Erythroblast (primary cell): ENCODE data around the gene TM4SF18.
"Not testable (repeated sequence)": the region's sequence is repeated elsewhere in the genome, so short reads cannot be mapped to it uniquely, and the experiment has no call there.

Source experiments
- DNase-seq, 2 experiments: peaks; one replicate each; lab custom pipeline; 2025; lab: John Stamatoyannopoulos, UW
- GATA1 ChIP-seq: IDR thresholded peaks from 2 replicates; pipeline ENCODE4 v1.6.1; 2011; ENCODE audit warnings: low read depth, mild to moderate bottlenecking, control low read depth, low read length, moderate library complexity
- POLR2A ChIP-seq: IDR thresholded peaks from 2 replicates; pipeline ENCODE4 v1.6.1; 2011; ENCODE audit warnings: mild to moderate bottlenecking, low read length

The TM4SF18 gene, protein sequence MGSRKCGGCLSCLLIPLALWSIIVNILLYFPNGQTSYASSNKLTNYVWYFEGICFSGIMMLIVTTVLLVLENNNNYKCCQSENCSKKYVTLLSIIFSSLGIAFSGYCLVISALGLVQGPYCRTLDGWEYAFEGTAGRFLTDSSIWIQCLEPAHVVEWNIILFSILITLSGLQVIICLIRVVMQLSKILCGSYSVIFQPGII

GRCh38 chr3:149333176-149333859 lies at the start of gene TM4SF18:
TSS of gene TM4SF18 (minus strand) at chr3:149333636. CDS start at chr3:149333382, 254 bp downstream.
- DNase-seq, result no peak
- TF ChIP-seq POLR2A (no peak), GATA1 (no peak)

- no peak for DNase-seq
- no peak for TF ChIP-seq POLR2A
- no peak for TF ChIP-seq GATA1
Measured at GRCh38 chr3:149382518-149382917, 49.1 kb upstream of the TM4SF18 start.

DNA sequence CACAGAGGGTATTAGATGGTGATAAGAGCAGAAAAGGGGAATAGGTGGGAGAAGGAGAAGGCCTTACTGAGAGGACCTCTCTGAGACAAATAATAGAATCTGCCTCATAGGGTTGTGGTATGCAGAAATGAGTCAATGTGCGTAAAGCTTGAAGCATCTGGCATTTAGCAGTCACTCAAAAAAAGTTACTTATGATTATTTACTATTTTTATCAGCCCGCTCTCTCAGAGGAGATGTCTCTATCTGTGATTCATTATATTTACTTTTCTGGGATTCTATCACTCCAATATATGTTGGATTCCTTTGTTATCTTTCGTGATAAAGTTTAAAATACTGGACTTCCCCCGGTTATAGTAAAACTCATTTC lies 48.6 kb upstream of the TM4SF18 start:
- TF ChIP-seq GATA1, result no peak
- TF ChIP-seq POLR2A, result no peak
- DNase-seq, result no peak

GRCh38 chr3:149381173-149382100 lies 48.0 kb upstream of the TM4SF18 start:
- no peak for TF ChIP-seq GATA1
- TF ChIP-seq POLR2A, result no peak
- DNase-seq, result no peak

- not testable (repeated sequence) for DNase-seq
Measured at GRCh38 chr3:149380220-149380619, 46.8 kb upstream of the TM4SF18 start.

- no peak for DNase-seq
- no peak for TF ChIP-seq GATA1
- TF ChIP-seq POLR2A, result no peak
Measured at GRCh38 chr3:149378478-149379309, 45.3 kb upstream of the TM4SF18 start.

DNA sequence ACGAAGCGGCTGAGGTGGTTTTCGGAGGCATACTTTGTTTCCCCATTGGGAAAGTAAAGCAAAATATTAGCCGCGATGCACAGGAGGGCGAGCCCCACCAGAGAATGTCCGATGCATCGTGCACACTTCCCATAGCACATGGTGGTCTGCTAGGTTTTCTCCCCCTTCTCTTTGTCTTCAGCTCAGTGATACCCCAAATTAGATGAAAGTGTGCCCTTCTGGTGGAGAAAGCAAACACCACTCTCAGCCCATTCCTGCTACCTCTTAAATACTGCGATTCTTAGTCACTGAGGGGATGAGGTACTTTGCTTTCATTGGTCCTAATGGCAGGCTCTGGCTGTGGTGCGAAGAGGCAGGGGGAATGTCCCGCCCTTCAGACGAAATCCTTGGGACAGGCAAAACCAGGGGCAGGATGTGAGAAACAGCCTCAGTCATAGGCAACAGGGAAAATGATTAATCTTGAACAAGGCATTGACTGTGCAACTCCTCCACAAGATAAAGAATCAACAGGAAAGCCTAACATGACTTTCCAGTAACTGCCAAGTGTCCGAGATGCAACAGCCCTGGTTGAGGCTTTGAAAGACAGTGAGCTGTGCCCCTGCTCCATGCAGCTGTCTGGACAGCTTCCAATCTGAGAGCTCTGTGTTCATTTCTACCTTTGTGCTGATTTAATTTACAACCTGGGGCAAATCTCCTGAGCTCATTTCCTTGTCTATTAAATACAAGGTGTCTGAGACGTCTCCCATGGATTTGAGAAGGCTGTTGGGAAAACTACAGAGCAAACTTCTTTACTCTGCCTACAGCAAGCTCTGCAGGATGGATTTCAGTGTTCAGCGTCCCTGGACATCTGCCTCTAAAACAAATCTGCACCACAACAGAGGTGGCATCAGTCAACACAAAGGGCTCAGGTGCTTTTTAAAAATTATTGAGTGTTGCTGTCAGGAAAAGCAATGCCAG lies 44.2 kb upstream of the TM4SF18 start, which contains the start of gene TM4SF1:
TSS of gene TM4SF1 (minus strand) at position 242 of the 957 bp plus-strand sequence. CDS start at position 140, 102 bp downstream.
- no peak for DNase-seq
- no peak for TF ChIP-seq POLR2A
- no peak for TF ChIP-seq GATA1

- no peak for TF ChIP-seq POLR2A
- no peak for TF ChIP-seq GATA1
- no peak for DNase-seq
Measured at GRCh38 chr3:149376718-149377407, 43.4 kb upstream of the TM4SF18 start.

DNA sequence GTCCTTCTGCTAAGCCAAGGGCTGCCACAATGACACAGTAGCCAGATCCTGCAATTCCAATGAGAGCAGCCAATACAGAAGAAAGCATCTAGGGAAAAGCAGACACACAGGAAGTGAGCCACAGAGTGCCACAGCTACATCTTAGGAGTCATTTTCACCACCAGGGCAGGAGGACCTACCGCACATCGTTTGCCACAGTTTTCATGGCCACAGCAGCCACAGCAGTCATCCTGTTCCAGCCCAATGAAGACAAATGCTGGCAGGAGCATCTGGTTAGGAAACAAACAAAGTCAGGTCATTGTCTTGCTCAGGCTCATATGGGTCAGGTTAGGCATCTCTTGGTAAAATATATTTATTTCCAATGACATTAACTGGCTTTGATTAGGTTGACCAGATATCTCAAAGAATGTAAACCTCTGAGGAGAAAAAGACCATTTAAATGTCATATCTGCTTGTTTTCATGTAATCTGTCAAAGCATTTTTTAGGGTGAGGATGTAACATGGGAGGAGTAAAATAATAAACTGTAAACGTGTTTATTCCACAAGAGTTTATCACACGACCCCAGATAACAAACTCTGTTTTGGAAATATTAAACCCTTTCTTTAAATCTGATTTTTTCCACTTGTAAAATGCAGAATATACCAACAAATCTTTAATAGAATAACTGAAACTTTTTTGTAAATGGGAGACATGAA lies 42.2 kb upstream of the TM4SF18 start:
- TF ChIP-seq GATA1 (no peak), POLR2A (no peak)

DNA sequence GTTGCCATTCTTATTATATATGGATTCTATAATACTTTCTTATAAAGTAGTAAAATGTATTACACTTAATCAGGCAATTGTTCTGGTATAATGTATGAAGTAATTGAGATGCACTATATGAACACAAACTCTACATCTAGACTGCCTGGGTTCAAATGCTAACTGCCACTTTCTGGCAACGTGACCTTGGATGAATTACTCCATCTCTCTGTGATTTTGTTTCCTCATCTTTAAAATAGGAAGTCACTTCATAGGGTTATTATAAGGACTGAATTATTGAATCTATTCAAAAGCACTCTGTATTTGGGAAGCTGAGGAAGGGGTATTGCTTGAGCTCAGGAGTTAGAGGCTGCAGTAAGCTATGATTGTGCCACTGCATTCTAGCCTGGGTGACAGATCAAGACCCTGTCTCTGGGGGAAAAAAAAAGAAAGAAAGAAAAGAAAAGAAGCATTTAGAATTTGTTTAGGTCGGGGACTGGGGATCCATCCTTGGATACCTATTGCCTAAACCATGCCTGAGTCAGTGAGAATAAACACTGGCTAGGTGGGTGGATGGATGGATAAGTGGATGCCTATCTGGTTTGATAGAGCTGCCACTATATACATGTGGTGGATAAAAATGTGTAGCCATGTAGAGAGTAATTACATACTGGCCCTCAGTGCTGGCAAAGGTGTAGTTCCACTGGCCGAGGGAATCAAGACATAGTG lies 41.5 kb upstream of the TM4SF18 start:
- no peak for DNase-seq
- TF ChIP-seq GATA1 (no peak), POLR2A (no peak)

More for the DNA sequence above, 42.2 kb upstream of the TM4SF18 start:
- no peak for DNase-seq

GRCh38 chr3:149374391-149374790 lies 41.0 kb upstream of the TM4SF18 start:
- no peak for TF ChIP-seq POLR2A
- no peak for TF ChIP-seq GATA1
- DNase-seq, result no peak
